ENCODE results near the gene FAM3A.

GRCh38 chrX:154519389-154519788 is 3.4 kb upstream of the FAM3A start:
- TF ChIP-seq CTCF (conservative IDR thresholded peaks at IDR 0.05 in 1 of 2, IDR thresholded peaks at IDR 0.05 in 1 of 2; ENCODE audit: low read depth in 1 of 2, low read length in 2 of 2) = no peak
- no peak for TF ChIP-seq EZH2 (IDR thresholded peaks at IDR 0.05; ENCODE audit: low read length, missing control alignments)
